HG03039 (cell line): ENCODE measurements around the gene DMGDH.

Experiments used
- ATAC-seq: cut with Tn5 transposase; IDR thresholded peaks from one replicate; pipeline ENCODE4 v1.9.1; 2021; ENCODE audit warnings: mild to moderate bottlenecking, moderate library complexity; ENCODE audit not compliant: unreplicated experiment

Gene DMGDH

DNA sequence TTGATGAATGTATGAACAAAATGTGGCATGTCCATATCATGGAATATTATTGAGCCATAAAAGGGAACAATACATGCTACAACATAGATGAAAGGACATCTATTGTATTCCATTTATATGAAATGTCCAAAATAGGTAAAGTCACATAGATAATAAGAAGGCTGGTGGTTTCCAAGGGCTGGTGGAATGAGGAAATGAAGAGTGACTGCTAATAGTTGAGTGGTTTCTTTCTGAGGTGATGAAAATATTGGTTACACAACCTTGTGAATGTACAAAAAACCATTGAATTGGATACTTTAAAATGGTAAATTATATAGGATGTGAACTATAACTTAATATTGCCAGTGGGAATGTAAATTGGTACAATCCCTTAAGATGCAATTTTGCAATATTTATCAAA is 89.6 kb downstream of the DMGDH start:
- no peak for ATAC-seq

DNA sequence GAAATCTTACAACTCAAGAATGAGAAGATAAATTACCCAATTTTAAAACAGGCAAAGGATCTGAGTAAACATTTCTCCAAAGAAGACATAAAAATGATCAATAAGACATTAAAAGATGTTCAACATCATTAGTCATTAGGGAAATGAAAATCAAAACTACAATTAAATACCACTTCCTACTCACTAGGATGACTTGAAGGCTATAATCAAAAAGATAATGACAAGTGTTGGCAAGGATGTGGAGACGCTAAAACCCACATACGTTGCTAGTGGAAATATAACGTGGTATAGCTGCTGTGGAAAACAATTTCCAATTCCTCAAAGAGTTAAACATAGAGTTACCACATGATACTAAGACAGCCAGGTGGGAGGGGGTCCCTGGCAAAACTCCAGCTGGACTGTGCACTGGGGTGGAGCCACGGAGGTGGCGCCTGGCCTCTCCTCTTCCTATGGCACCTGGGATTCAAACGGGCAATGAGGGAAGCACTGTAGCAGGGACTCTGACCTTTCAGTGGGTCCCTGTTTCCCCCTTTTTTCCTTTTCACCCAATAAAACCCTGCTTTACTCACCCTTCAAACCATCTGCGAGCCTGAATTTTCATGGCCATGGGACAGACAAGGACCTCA is 90.2 kb downstream of the DMGDH start:
- ATAC-seq: no peak

DNA sequence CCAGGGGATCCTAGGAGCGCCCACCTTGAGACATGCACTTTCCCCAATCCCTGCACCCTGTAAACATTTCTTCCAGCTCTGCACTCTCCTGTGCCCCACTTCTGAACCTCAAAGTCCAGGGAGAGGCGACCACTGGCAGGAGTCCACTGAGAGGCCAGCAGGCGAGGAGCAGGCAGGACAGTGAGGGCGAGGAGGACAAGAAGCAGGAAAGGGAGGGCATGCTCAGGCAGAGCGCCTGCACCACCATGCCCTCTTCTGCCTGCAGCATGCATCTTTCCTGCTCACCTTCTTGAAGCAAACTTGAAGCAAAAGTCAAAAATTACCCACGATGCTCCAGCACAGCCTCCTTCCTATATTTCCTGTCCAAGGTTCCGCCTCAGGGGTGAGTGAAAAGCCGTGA is 94.4 kb downstream of the DMGDH start:
- no peak for ATAC-seq

DNA sequence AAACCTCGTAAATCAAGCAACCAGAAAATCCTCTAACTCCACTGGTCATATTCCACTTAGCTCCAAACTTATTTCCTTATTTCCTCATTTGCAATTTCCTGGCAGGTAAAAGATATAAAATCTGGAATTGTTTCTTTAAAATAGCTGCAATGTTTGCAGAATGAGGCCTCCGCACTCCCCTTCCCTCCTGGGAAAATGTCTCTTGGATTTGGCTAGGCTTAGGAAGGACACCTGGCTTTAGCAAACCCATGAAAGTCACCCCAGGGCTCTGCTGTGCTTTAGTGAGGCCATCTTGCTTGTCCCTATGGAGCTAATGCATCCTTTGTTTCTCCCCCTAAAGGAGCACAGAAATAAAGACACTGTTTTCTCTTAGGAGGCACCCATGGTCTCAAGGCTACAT is 94.9 kb downstream of the DMGDH start:
- no peak for ATAC-seq

DNA sequence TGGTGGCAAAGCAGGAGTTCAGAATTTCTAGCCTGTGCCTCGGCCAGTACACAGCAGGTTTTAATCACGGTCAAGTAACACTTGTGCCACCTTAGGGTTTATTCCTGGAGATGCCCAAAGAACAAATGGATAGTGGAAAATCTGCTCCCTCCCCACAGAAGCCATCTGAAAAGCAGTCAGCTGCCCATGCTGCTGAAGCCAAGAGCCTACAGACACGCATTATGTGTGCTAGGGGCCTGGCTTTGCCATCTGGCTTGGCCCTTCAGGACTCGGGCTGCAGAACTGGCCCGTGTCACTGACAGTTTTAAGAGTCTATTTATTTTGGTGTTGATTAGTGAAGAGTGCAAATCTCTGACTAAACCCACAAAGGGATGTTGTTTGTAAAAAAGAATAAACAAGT is 95.5 kb downstream of the DMGDH start:
- ATAC-seq: no peak

DNA sequence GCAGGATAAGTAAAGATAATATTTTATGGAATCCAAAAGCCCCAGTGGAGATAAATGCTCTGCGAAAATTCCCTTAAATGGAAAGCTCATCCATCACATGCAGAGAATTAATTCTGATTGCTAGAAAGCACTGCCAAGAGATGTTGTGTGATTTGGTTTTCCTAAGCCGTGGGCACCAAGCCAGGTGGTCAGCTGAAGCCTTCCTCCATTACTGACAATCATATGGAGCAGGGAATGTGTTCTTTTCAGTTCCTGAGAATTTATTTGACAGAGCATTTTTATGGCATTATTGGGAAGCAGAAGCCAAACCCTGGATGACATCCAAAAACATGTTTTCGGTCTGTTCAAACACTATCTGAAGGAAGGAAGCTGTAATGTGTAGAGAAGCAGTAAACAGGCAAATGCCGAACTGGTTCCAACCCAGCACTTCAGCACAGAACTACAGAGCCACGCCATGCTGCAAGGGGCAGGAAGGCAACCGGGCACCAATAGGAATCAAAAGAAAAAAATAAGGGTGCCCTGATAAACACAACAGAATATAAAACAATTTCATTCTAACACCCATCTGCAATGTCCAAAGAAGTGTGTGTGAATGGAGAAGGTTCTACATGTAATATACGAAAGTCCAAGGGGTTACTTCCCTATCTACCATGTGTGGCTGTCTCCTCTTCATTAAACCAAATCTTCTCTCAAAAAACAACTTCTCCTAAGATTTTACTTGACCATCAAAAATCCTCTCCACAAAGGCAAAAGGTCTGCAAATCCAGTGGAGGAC is 96.6 kb downstream of the DMGDH start:
- ATAC-seq: no peak

DNA sequence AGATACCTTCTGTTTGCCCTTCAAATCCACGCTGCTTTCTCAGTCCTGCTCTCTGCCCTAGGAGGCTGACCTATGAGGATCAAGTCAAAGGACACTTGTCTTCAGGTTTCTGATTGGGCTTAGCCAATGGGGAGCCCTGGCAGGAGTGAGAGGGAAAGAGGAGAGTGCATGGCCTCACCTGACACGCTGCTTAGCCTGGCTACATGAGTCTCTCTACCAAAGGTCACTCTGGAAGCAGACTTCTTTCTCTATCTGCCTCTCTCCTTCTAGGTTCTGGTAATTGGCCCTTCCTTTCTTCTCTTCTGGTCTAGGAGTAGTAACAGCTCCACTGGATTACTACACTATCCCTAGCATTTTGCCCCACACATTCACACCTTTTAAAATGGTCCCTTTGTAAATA is 97.5 kb downstream of the DMGDH start:
- ATAC-seq: no peak

DNA sequence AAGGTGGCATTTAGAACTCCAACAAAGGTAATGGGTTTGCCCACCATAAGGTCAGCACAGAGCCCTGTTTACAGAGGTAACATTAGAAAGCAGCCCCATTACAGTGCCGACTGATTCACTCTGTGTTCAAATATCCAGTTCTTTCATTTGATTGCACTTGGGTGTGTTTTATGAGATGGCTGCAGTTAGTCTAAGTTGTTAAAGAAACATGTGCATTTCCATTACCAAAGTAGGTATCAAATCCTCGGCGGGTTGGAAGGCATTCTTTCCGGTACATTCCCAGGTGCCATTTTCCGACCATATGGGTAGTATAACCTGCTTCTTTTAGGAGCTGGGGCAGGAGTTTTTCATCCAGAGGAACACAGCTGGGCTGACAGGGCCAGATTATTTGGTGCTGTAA is 100.7 kb downstream of the DMGDH start:
- no peak for ATAC-seq

DNA sequence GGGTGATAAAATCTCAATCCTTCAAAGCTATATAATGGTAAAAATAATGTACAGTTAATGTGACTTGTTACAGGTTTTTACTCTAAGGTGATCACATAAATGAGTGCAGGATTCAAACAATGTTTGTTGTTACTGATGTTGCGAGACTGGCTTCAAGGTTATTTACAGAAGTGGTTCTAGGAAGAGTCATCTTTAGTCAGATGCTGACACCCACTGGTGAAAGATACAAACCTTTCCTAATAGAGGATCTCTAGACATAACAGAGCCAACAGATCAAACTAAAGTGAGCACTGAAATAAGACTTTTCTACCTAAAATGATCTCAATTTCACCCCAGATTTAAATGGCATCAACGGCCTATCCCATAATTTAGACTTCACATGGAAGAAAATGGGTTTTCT is 104.6 kb downstream of the DMGDH start:
- ATAC-seq: no peak

DNA sequence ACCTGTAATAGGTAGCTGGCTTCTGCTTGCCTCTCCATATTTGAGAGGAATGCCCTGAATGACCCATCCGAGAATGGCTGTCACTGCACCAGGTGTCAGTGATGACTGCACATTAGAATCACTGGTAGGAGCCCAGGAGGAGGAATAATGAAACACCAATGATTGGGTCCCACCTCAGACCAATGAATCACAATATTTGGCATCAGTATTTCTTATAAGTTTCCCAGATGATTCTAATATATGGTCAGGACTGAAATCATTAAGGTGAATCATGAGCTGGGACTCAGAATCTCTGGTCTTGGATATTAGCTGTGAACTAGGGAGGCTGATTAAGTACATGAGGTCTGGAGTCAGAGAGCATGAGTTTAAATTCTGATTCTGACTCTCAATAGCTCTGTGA is 107.7 kb downstream of the DMGDH start:
- no peak for ATAC-seq

DNA sequence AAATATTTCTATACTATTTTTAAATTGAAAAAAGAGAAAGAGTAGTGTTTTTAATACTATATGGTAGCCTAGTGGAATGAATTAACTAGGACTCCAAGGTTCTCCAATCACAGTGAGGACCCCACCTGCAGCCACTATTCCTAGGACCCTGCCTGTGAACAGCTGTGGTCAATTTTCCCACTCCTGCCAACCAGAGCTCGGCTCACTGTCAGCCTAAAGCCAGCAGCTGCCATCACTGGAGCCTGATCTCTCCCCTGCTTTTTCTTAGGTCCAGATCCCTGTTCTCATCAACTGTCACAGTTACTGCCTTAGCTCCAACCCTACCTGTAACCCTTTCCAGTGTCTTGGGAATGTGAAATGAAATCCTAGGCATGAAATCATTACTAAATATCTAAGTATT is 109.7 kb downstream of the DMGDH start:
- ATAC-seq: no peak

DNA sequence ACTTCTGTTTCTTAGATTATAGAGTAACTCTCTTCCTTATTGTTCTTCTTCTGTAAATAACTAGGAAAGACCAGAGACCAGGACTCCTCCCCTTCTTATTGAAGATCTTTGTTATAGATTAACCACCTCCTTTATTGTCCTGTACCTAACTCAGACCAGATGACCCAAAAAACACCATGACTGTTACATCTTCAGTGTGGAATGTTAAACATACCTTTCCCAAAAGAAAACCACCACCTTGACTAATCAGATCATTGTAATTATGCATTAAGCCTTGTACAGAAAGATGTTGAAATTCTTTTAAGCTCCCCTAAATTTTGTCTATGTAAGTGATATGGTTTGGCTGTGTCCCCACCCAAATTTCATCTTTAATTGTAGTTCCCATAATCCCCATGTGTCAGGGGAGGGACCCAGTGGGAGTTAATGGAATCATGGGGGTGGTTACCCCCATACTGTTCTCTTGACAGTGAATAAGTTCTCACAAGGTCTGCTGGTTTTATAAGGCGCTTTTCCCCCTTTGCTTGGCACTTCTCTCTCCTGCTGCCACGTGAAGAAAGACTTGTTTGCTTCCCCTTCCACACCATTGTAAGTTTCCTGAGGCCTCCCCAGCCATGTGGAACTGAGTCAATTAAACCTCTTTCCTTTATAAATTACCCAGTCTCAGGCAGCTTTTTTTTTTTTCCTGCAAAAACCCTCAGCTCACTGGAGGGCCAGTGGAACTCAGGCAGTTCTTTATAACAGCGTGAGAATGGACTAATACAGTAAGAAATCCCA is 110.6 kb downstream of the DMGDH start:
- no peak for ATAC-seq

DNA sequence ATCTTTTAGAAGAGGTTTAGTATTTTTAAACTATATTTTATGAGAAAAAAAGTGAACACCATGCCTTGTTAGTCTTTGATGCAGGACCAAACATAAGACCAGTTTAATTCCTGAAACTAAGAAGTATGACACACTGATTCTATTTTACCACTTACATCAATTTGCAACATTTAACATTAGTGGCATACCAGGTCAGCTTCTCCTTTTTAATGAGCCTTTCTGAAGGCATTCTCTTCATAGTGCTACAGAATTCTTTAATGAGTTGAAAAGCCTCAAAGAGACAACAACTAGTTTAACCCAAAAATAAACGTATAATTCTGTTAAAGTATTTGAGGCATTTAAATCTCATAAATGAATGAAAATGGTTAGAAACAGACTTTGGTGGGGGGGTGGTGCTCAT is 112.6 kb downstream of the DMGDH start:
- ATAC-seq: no peak

DNA sequence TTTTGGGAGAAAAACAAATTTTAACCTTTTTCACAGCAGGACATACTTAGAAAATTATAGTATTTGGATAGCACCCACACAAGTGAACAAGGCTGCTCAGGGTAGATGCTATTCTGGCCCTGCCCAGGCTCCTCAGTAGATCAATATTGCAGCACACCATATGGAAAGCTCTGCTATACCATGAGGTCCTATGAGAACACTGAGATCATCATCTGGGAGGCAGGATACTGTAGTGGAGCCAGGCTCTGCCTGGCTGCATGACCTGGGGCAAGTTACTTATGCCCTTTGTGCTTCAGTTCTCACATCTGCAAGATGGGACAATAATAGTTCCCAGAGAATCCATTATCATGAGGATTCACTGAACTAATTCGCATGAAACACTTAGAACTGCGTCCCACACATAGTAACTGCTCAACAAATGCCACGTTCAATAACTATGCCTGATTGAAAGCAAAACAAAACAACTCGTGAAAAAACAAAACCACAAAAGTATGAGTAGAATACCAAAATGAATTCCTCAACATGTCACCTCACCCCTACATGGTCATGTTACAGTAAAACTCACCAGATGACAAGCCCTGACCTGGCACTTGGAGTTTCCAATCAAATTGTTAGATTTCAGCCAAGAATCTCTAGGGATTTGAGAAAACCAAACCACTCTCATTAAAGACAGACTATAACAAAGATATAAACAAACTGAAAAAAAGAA is 116.2 kb downstream of the DMGDH start:
- no peak for ATAC-seq
